Putamen (tissue), 1 donor: ENCODE measurements around the gene OR4M1.
"Not testable (repeated sequence)": the region's sequence is repeated elsewhere in the genome, so short reads cannot be mapped to it uniquely, and the experiment has no call there.

Experiments
- DNase-seq: peaks from one replicate; pipeline ENCODE4 v3.0.0-alpha.2; 2016; ENCODE audit warnings: low spot score

Gene OR4M1

DNA sequence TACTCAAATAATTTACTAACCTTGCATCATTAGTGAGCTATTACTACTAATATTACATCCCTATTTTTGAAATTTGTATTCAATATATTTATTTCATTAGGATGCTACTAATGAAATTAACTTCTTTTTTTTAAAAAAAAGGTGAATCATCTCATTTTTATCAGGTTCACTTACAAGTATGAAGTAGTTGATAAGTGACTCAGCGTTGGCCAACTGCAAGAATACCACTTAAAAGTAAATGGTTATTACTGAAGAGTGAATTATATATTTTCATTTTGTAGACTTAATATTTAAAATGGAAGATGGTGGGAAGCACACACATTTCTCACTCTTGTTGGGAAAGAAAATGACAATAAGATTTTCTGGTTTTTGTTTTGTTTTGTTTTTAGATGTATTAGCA is 49.9 kb downstream of the OR4M1 start:
- no peak for DNase-seq

DNA sequence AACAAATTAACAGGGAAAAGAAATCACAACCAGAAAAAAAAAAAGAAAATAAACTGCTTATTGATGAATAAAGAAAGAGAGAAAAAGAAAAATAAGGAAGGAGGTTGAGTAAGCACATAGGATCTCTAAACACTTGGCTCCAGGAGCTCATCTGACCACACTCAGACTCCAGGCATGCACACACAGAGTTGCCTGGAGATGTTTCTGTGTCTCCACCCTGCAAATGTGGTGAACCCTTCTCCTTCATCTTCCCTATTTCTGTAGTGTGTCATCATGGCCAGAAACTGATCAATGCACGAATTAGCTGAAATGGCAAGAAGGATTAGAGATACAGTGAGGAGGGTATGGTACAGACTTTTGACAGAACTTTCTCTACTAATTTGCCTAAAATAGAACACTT is 50.5 kb downstream of the OR4M1 start:
- no peak for DNase-seq

DNA sequence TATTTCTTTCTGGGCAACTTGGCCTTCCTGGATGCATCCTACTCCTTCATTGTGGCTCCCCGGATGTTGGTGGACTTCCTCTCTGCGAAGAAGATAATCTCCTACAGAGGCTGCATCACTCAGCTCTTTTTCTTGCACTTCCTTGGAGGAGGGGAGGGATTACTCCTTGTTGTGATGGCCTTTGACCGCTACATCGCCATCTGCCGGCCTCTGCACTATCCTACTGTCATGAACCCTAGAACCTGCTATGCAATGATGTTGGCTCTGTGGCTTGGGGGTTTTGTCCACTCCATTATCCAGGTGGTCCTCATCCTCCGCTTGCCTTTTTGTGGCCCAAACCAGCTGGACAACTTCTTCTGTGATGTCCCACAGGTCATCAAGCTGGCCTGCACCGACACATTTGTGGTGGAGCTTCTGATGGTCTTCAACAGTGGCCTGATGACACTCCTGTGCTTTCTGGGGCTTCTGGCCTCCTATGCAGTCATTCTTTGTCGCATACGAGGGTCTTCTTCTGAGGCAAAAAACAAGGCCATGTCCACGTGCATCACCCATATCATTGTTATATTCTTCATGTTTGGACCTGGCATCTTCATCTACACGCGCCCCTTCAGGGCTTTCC is 54.4 kb downstream of the OR4M1 start:
- not testable (repeated sequence) for DNase-seq

DNA sequence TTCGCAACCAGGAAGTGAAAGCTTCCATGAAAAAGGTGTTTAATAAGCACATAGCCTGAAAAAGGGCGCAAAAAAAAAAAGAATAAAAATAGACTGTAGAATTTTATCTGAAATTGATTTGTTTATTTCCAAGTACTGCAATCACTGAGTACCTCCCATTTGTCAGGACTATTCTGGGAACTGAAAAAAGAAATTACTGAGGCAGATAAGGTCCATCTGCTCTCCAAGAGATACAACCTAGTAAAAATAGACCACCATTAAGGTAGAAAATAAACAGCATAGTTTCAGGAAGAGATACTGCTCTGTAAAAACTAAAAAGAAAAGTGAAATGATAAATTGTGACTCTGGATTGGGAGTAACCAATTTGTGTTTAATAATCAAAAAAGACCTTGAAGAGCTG is 55.0 kb downstream of the OR4M1 start:
- no peak for DNase-seq
